NT2/D1 (cell line): ENCODE measurements around the gene CTIF.

Experiments
- DNase-seq: peaks from one replicate; pipeline ENCODE4 v3.0.0-alpha.2; 2011; ENCODE audit warnings: low read depth, low spot score
- H3K27me3 ChIP-seq: 2 replicates; pipeline ENCODE4 v1.6.0; 2011; ENCODE audit warnings: mild to moderate bottlenecking; ENCODE audit not compliant: insufficient read length, insufficient read depth
- H3K36me3 ChIP-seq: 2 replicates; pipeline ENCODE4 v1.6.1; 2011; ENCODE audit warnings: mild to moderate bottlenecking, low read length, mixed read lengths; ENCODE audit not compliant: insufficient read depth, insufficient read length
- H3K4me1 ChIP-seq: 2 replicates; pipeline ENCODE4 v1.5.1; 2011; ENCODE audit not compliant: insufficient read depth, insufficient read length
- H3K4me3 ChIP-seq: 2 replicates; pipeline ENCODE4 v1.5.1; 2011; ENCODE audit warnings: low read depth; ENCODE audit not compliant: insufficient read length
- H3K9ac ChIP-seq: 2 replicates; pipeline ENCODE4 v1.6.0; 2011; ENCODE audit warnings: low read depth; ENCODE audit not compliant: insufficient read length
- H3K9me3 ChIP-seq: 2 replicates; pipeline ENCODE4 v1.5.1; 2011; ENCODE audit warnings: mild to moderate bottlenecking, low read length; ENCODE audit not compliant: insufficient read depth
- SUZ12 ChIP-seq: IDR thresholded peaks from 2 replicates; pipeline ENCODE4 v1.6.1; 2011; ENCODE audit not compliant: insufficient read length, insufficient read depth; ENCODE audit errors: extremely low read depth
- YY1 ChIP-seq: IDR thresholded peaks from 2 replicates; pipeline ENCODE4 v1.6.1; 2011; ENCODE audit not compliant: insufficient read length, insufficient read depth
- ZNF274 ChIP-seq: IDR thresholded peaks from 2 replicates; pipeline ENCODE4 v1.6.1; 2011; ENCODE audit warnings: mild to moderate bottlenecking, low read depth, low read length

The CTIF gene

DNA sequence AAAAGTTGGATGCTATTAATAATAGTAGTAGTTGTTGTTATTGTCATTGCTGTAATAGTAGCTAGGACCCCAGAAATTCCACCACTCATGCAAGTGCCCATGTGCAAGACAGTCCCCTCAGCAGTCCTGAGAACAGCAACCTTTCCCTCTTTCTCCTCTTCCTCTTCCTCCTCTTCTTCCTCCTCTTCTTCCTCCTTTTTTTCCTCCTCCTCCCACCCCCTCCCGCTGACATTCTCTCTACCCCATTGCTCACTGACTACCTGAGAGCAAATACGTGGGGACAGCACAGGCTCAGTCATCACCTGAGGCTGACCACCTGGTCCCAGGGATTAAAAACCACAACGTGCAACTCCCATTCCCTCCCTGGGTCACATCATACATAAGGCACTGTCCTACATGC lies 370.1 kb downstream of the CTIF start:
- DNase-seq = no peak
- TF ChIP-seq YY1 (no peak), SUZ12 (no peak), ZNF274 (no peak)
- H3K4me1 ChIP-seq = no peaks in the 10 kb centered on the region
- H3K27me3 ChIP-seq = no peaks in the 10 kb centered on the region
- H3K36me3 ChIP-seq = no peaks in the 10 kb centered on the region
- H3K9me3 ChIP-seq = peaks cover 22% of the 10 kb centered on the region; the same call in 1 of the 2 replicates
- H3K9ac ChIP-seq = no peak overlapping the region
- H3K4me3 ChIP-seq = no peak overlapping the region

DNA sequence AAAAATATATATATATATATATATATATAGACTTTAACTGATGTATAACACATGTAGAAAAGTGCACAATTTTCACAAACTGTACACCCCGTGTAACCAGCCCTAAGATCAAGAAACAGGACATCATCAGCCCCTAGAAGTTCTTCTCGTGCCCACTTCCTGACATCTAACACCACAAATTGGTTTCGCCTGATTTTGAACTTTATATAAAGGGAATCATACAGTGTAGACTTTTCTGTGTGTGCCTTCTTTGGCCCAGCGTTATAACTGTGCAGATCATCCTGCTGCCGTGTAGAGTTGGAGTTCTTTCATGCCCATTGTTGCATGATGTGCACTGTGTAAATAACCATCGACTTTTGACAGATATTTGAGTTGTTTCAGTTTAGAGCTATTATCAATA lies 370.9 kb downstream of the CTIF start:
- no peak for DNase-seq
- Histone ChIP-seq H3K9ac (no peak overlapping the region), H3K27me3 (no peaks in the 10 kb centered on the region), H3K4me1 (peaks cover 1% of the 10 kb centered on the region), H3K36me3 (no peaks in the 10 kb centered on the region), H3K4me3 (no peak overlapping the region), H3K9me3 (peaks cover 14% of the 10 kb centered on the region; the same call in 1 of the 2 replicates)
- TF ChIP-seq SUZ12 (no peak), ZNF274 (no peak), YY1 (no peak)

DNA sequence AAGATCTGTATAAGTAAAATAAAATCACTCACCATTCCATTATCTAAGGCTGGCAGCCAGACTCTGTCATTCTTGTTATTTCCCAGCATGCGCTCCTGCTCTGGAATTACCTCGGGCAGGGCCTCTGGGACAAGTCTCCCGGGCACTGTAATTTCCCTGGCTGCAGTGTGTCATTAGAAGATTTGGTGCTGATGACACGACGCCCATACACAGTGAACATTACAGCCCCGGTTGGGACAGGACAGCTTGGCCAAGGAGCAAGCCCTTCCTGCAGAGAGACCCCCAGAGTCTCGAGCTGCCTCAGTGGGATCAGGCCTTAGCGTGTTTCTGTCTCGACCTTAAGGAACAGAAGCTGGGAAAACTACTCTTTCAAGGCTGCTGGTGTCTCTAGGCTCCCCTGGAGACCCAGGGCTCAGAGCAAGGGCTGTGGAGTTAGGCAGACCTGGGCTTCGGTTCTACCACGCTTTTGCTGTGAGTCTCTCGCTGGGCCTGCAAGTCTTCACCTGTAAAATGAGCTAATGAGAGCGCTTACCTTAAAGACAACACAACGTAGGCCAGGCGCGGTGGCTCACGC lies 372.2 kb downstream of the CTIF start:
- Histone ChIP-seq H3K9me3 (0 out of 2 replicates have a peak, but pooled peaks cover under 1% of the 10 kb centered on the region), H3K9ac (no peak overlapping the region), H3K4me1 (peaks cover 4% of the 10 kb centered on the region), H3K36me3 (no peaks in the 10 kb centered on the region), H3K4me3 (no peak overlapping the region), H3K27me3 (no peaks in the 10 kb centered on the region)
- TF ChIP-seq SUZ12 (no peak), YY1 (no peak), ZNF274 (no peak)
- DNase-seq = no peak
